ENCODE results near the gene SPRED2.

The SPRED2 gene

DNA sequence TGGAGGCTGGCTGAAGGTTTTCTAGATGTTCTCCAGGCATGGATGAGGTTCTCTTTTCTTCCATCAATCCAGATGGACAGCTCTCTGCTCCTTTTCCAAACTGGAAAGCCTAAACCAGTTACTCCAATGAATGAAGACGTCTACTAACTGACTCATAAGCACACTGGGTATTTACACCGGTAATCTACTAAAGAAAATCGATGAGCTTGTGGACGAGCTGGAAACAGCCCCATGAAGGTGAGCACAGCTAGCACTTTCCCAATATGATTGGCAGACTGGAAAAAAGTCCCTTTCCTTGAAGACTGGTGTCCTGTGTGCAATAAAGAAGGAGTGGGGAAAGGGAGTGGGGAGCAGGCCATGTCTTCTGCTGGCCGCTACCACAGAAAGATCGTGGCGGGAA, 120.8 kb downstream of the SPRED2 start:
- peak overlapping the region; percentile 33 for H3K27ac ChIP-seq
- no peaks in the 10 kb centered on the region for H3K36me3 ChIP-seq (ENCODE audit: control insufficient read depth, insufficient read depth, low read length)
- no peaks in the 10 kb centered on the region for H3K9me3 ChIP-seq (ENCODE audit: control insufficient read depth, low read length)
- no peaks in the 10 kb centered on the region for H3K79me2 ChIP-seq
- H3K27me3 ChIP-seq (ENCODE audit: control insufficient read depth, insufficient read depth, low read length) = no peaks in the 10 kb centered on the region
- no peak overlapping the region for H3K4me2 ChIP-seq (ENCODE audit: low read length)
- H3K9ac ChIP-seq = no peak overlapping the region
- no peak overlapping the region for H2AFZ ChIP-seq
- TF ChIP-seq, protein P1, sequence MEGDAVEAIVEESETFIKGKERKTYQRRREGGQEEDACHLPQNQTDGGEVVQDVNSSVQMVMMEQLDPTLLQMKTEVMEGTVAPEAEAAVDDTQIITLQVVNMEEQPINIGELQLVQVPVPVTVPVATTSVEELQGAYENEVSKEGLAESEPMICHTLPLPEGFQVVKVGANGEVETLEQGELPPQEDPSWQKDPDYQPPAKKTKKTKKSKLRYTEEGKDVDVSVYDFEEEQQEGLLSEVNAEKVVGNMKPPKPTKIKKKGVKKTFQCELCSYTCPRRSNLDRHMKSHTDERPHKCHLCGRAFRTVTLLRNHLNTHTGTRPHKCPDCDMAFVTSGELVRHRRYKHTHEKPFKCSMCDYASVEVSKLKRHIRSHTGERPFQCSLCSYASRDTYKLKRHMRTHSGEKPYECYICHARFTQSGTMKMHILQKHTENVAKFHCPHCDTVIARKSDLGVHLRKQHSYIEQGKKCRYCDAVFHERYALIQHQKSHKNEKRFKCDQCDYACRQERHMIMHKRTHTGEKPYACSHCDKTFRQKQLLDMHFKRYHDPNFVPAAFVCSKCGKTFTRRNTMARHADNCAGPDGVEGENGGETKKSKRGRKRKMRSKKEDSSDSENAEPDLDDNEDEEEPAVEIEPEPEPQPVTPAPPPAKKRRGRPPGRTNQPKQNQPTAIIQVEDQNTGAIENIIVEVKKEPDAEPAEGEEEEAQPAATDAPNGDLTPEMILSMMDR (IDR thresholded peaks at IDR 0.05) = no peak
- no peaks in the 10 kb centered on the region for H3K4me1 ChIP-seq
- no peak overlapping the region for H3K4me3 ChIP-seq (ENCODE audit: low read depth, low read length)

DNA sequence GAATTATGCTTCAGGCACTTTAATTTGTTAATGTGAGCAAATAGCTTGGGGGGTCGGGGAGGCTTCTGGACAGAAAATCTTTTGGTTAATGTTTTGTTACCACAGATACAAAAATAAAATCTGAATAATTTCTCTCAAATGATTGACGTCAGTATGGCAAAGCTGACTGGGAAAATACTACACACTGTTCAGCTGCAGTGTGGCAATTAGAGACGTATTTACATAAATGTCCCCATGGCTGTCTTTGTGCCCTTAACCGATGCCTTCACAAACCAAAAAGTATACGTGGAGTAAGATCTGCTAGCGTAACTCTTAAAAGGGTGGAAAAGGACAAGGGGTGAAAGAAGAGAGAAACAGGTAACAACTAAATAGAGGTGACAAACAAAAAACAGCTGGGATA, 121.3 kb downstream of the SPRED2 start:
- no peak overlapping the region for H3K4me2 ChIP-seq (ENCODE audit: low read length)
- no peak overlapping the region for H2AFZ ChIP-seq
- no peaks in the 10 kb centered on the region for H3K4me1 ChIP-seq
- peak overlapping the region; percentile 33 for H3K27ac ChIP-seq
- H3K4me3 ChIP-seq (ENCODE audit: low read depth, low read length) = no peak overlapping the region
- no peaks in the 10 kb centered on the region for H3K79me2 ChIP-seq
- no peaks in the 10 kb centered on the region for H3K36me3 ChIP-seq (ENCODE audit: control insufficient read depth, insufficient read depth, low read length)
- H3K9ac ChIP-seq = no peak overlapping the region
- TF ChIP-seq, protein P1 (IDR thresholded peaks at IDR 0.05) = no peak
- no peaks in the 10 kb centered on the region for H3K9me3 ChIP-seq (ENCODE audit: control insufficient read depth, low read length)
- H3K27me3 ChIP-seq (ENCODE audit: control insufficient read depth, insufficient read depth, low read length) = no peaks in the 10 kb centered on the region

DNA sequence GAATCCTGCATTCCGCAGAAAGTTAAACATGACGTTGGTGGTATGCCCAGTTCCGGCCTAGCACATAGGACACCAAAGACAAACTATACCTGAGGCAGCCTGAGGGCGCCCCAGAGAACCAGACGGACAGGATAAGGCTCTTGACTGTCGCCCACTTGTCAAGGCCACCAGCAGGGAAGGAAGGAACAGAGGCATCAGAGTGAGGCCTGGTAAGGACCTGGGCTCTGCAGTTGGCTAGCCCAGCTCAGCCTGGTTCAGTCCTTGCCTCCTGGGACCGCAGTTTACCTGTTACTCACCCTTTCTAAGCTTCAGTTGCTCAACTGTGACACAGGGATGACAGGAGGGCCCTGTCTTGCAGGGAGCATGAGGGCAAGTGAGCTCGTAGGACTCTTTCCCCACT, 122.7 kb downstream of the SPRED2 start:
- H3K9me3 ChIP-seq (ENCODE audit: control insufficient read depth, low read length) = no peaks in the 10 kb centered on the region
- peak overlapping the region; percentile 27 for H3K27ac ChIP-seq
- TF ChIP-seq, protein P1 (IDR thresholded peaks at IDR 0.05) = no peak
- no peaks in the 10 kb centered on the region for H3K27me3 ChIP-seq (ENCODE audit: control insufficient read depth, insufficient read depth, low read length)
- no peaks in the 10 kb centered on the region for H3K36me3 ChIP-seq (ENCODE audit: control insufficient read depth, insufficient read depth, low read length)
- no peaks in the 10 kb centered on the region for H3K79me2 ChIP-seq
- H3K4me1 ChIP-seq = no peaks in the 10 kb centered on the region
- no peak overlapping the region for H3K9ac ChIP-seq
- no peak overlapping the region for H3K4me3 ChIP-seq (ENCODE audit: low read depth, low read length)
- no peak overlapping the region for H2AFZ ChIP-seq
- H3K4me2 ChIP-seq (ENCODE audit: low read length) = no peak overlapping the region

GRCh38 chr2:65305934-65306333, 126.5 kb downstream of the SPRED2 start:
- H3K9ac ChIP-seq = no peak overlapping the region

More at GRCh38 chr2:65305934-65306333, 126.5 kb downstream of the SPRED2 start:
- no peaks in the 10 kb centered on the region for H3K27me3 ChIP-seq (ENCODE audit: control insufficient read depth, insufficient read depth, low read length)
- H3K4me3 ChIP-seq (ENCODE audit: low read depth, low read length) = no peak overlapping the region
- H3K79me2 ChIP-seq = no peaks in the 10 kb centered on the region
- H3K4me1 ChIP-seq = no peaks in the 10 kb centered on the region
- TF ChIP-seq, protein P1 (IDR thresholded peaks at IDR 0.05) = no peak
- no peak overlapping the region for H3K27ac ChIP-seq
- H2AFZ ChIP-seq = no peak overlapping the region
- H3K9me3 ChIP-seq (ENCODE audit: control insufficient read depth, low read length) = no peaks in the 10 kb centered on the region
- H3K36me3 ChIP-seq (ENCODE audit: control insufficient read depth, insufficient read depth, low read length) = no peaks in the 10 kb centered on the region
- no peak overlapping the region for H3K4me2 ChIP-seq (ENCODE audit: low read length)

Data from parathyroid adenoma (tissue), 2 donors.